Fibroblast of mammary gland (primary cell): ENCODE results near the gene COA7.

Experiments used
- DNase-seq: peaks from one replicate; pipeline ENCODE4 v3.0.0-alpha.2; 2010; ENCODE audit warnings: low read depth
- H3K4me3 ChIP-seq: 2 replicates; pipeline ENCODE4 v1.5.1; 2011; ENCODE audit warnings: low read depth, mild to moderate bottlenecking, low read length, moderate library complexity; ENCODE audit not compliant: control insufficient read depth
- CTCF ChIP-seq: conservative IDR thresholded peaks from 2 replicates; pipeline ENCODE4 v1.5.1; 2011; ENCODE audit warnings: low read depth, low read length, inconsistent platforms; ENCODE audit not compliant: control insufficient read depth, insufficient read depth

COA7 gene

GRCh38 chr1:52662645-52663313 lies 35.4 kb downstream of the COA7 start:
- H3K4me3 ChIP-seq = no peak overlapping the region
- no peak for TF ChIP-seq CTCF
- peak; percentile 35 for DNase-seq

- no peak overlapping the region for H3K4me3 ChIP-seq
- no peak for TF ChIP-seq CTCF
- DNase-seq = no peak
Measured at GRCh38 chr1:52660807-52661206, 37.3 kb downstream of the COA7 start.

GRCh38 chr1:52659851-52660596 lies 38.1 kb downstream of the COA7 start:
- no peak for DNase-seq
- H3K4me3 ChIP-seq = no peak overlapping the region
- TF ChIP-seq CTCF = no peak

- no peak overlapping the region for H3K4me3 ChIP-seq
- no peak for TF ChIP-seq CTCF
- DNase-seq = no peak
Measured at GRCh38 chr1:52659356-52659755, 38.8 kb downstream of the COA7 start.

GRCh38 chr1:52658795-52659194 lies 39.4 kb downstream of the COA7 start:
- no peak for DNase-seq
- H3K4me3 ChIP-seq = no peak overlapping the region
- TF ChIP-seq CTCF = no peak

GRCh38 chr1:52657702-52658101 lies 40.4 kb downstream of the COA7 start:
- no peak for TF ChIP-seq CTCF
- H3K4me3 ChIP-seq = no peak overlapping the region
- DNase-seq = no peak
